HG03108 (cell line): Measurements from ENCODE around the gene CHRNG.

Experiments used
- ATAC-seq: cut with Tn5 transposase; IDR thresholded peaks from one replicate; pipeline ENCODE4 v1.9.1; 2021; ENCODE audit warnings: moderate library complexity; ENCODE audit not compliant: unreplicated experiment

Gene CHRNG

GRCh38 chr2:232505856-232506255 lies 33.6 kb upstream of the CHRNG start:
- no peak for ATAC-seq

DNA sequence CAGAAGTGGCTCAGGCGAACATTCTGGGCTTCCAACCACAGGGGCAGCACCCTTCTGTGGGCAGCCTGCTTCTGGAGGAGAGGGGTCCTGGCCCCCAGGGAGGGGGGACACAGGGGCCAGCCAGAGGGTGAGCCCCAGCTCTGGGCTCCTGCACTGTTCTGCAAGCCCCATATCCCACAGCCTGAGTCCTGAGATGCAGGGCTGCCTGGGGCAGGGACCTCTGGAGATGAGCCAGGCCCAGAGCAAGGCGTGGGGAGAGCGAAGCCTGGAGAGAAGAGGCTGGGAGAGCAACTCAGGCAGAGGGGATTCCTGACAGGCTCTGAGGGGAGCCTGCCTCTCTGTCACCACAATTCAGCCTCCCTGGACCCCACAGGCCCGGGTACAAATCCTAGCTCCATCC lies 32.8 kb upstream of the CHRNG start:
- no peak for ATAC-seq

- ATAC-seq = no peak
These were observed 31.2 kb upstream of the CHRNG start for GRCh38 chr2:232508251-232508650.

DNA sequence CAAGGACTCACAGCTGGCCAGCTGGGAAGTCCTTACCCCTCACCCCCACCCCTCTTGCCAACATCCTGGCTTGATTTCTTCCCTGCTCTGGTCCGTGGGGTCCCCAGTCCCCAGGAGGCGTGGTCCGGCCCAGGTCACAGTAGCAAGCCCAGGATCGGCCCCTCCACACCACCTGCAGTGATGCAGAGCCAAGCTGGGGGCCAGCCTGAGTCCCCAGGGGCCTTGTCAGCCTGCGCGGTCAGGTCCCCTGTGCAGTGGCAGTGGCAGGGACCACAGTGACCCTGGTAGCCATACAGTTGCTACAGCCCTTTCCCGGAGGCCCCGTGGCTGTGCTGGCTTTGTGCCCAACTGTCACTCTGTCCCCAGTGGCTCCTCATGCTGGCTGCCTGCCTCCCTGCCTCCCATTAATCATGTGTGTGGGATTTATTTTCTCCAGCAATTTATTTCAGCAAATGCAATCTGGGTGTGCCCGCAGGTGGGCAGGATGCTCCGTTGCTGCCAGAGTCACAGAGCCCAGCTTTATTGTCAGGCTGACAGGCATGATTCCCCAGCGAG lies 28.1 kb upstream of the CHRNG start:
- no peak for ATAC-seq

DNA sequence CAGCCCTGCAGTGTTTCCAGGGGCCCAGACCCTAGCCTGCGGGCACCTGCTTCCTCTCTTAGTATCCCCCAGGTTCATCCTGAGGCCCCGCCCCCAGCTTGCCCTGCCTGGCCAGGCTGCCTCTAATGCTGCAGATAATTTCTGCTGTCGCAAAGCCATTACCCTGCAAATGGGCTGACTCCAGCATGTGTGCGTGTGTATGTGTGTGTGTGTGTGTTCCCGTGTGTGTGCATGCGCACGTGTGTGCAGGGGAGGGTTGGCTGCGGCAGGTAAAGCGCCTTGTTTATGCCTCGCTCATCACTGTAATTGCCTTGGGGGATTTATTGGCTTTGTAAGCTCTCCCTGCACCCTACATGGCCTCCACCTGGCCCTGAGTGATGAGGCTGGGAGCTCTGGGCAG lies 26.9 kb upstream of the CHRNG start:
- ATAC-seq = no peak

GRCh38 chr2:232513353-232513752 lies 26.1 kb upstream of the CHRNG start:
- no peak for ATAC-seq

DNA sequence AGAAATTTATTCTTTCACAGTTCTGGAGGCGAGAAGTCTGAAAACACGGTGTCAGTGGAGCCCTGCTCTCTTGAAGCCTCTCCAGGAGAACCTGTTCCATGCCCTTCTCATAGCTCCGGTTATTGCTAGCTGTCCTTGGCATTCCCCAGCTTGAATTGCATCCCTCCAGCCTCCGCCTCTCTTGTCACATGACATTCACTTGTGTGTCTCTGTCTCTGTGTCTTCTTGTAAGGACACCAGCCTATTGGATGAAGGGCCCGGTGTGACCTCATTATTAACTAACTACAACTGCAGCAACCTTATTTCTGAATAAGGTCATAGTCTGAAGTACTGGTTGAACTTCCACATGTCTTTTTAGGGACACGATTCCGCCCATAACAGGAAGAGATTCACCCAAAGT lies 23.9 kb upstream of the CHRNG start:
- no peak for ATAC-seq

DNA sequence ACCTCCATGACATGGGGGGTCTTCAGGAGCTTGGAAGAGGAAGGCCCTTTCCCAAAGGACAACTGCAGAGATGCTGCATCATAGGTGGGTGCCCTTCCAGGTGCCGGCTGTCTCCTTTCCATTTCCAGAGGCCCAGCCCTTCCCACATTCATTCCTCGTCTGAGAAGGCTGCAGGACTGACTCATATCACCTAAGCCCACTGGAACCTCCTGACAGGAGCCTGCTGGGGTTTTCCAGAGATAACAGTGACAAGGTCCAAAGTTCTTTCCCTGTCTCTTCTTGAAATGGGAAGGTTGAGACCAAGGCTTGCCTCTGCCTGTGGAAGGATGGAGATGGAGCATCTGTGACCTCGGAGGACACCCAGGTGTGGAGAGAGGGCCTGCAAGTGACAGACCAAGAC lies 22.9 kb upstream of the CHRNG start:
- no peak for ATAC-seq

- ATAC-seq = no peak
These were observed 20.6 kb upstream of the CHRNG start for GRCh38 chr2:232518844-232519243.

DNA sequence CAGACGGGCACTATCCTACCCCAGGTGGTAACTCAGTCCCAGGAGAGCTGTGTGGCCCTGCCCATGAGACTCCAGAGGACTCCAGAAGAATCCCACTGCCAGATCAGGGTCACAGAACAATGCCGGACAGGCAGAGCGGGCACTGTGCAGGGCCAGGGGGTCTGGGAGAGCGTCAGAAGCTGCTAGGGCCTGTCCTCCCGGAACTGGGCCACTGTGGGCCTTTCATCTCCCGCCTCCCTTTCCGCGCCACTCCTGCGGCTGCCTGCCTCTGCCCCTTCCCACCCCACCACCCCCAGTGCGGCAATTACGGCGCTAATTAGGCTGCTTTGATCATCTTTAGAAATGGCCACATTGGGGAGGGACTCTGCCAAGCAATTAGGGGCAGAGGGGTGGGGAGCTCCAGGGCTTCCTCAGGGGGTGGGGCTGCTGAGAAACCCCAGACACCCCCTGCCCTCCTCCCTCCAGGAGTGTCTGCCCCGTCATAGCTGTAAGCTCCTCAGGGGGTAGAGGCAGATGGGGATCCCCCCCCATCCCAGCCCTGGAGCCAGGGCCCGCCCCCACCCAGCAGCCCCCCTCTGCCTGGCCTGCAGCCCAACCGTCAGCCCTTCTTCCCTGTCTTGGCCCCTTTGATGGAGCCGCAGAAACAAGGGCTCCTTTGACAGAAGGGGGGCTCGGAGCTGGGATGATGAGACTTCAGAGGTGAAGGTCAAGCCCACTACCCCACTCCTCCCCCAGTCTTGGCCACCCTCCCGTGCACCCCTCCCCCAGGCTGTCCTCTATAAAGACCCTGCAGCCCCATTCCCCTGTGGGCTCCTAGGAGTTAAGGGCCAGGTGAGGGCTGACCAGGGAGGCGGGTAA lies 19.7 kb upstream of the CHRNG start, which contains the start of gene PRSS56:
PRSS56 (plus strand) TSS at position 808 of the 858 bp plus-strand sequence. CDS start 211 bp downstream, outside the sequence.
- no peak for ATAC-seq

DNA sequence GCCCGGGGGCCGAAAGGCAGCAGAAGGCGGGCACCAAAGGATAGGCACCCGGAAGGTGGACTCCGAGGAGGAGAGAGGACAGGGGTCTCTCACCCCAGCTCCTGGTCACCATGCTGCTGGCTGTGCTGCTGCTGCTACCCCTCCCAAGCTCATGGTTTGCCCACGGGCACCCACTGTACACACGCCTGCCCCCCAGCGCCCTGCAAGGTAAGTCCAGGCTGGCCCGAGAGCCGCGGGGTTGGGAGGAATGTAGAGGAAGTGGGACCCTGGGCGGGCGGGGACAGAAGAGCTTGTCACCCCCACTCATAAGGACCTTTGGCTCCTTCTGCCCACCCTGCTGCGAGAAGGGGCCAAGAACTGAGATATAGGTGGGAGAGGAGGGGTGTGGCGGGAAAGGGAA lies 19.0 kb upstream of the CHRNG start:
- ATAC-seq = no peak

GRCh38 chr2:232521098-232521497 lies 18.4 kb upstream of the CHRNG start:
- ATAC-seq = no peak

- ATAC-seq = no peak
These were observed 17.4 kb upstream of the CHRNG start for GRCh38 chr2:232521959-232522622.

- no peak for ATAC-seq
These were observed 16.7 kb upstream of the CHRNG start for GRCh38 chr2:232522623-232523401.

GRCh38 chr2:232523402-232523681 lies 16.1 kb upstream of the CHRNG start:
- no peak for ATAC-seq

GRCh38 chr2:232523682-232524597 lies 15.6 kb upstream of the CHRNG start:
- ATAC-seq = no peak

DNA sequence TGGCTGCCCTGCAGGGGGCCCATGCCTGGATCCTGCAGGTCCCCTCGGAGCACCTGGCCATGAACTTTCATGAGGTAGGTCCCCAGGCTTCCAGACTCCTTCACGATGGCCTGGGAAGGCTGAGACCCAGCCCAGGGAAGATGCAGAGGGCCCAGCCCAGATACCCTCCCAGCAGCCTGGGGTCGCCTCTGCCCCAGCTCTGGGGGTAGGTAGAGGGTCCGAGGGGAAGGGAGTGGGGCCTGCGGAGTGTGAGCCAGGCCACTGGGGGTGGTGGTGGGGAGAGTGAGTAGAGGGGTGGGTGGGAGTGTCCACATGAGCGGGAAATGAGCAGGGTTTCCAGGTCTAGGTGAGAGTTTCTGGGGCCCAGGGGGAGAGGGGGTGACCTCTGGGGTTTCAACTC lies 14.7 kb upstream of the CHRNG start:
- no peak for ATAC-seq

DNA sequence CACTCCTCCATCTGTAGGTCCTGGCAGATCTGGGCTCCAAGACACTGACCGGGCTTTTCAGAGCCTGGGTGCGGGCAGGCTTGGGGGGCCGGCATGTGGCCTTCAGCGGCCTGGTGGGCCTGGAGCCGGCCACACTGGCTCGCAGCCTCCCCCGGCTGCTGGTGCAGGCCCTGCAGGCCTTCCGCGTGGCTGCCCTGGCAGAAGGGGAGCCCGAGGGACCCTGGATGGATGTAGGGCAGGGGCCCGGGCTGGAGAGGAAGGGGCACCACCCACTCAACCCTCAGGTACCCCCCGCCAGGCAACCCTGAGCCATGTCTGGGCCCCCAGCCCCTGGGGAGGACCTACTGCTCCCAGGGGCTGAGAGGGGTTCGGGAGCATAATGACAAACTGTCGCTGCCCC lies 14.3 kb upstream of the CHRNG start:
- no peak for ATAC-seq

DNA sequence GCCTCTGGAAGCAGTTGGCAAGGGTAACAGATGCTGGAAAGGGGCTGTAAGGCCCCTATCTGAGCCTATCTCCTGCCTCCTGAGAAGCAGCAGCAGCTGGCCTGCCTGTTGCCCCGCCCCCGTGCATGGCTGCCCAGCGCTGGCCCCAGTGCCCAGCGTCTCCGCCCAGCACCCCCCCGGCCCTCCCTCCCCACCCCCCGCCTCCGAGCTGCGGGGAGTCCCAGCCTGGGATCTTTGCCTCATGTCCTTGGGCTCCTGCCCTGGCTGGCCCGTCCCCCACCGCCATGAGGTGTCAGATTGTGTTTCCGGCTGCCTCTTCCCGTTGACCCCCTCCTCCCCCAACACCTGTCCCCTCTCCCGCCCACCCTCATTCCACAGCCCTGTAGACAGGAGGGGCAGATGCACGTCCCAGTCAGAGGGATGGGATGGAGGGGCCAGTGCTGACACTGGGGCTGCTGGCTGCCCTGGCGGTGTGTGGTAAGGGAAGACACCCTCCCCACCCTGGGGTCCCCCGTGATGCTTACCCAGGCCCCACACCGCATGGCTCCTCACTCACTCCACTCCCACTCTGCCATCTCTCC lies 13.6 kb upstream of the CHRNG start, which contains the start of gene CHRND:
CHRND (plus strand) TSS at position 370 of the 581 bp plus-strand sequence; CDS start at position 426, 56 bp downstream.
- no peak for ATAC-seq

DNA sequence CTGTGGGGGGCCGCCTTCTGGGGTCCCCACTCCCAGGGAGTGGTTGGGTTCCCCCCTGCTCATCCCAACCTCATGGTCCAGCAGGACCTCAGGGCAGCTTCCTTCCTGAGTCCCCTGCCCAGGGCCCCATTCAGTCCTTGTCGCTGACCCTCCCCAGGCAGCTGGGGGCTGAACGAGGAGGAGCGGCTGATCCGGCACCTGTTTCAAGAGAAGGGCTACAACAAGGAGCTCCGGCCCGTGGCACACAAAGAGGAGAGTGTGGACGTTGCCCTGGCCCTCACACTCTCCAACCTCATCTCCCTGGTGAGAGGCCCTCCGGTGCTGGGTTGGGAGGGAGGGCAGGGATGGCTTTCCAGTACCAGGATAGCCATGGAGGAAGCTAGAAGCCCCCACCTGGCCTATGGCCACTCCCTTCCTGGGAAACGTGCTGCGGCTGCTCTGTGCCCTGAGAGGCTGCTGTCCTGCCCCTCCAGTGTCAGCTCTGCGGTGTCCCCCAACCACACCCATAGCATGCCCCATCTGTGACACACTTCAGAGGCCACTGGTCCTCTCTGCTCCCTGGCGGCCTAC lies 13.0 kb upstream of the CHRNG start:
- no peak for ATAC-seq
